Fibroblast of lung (primary cell): ENCODE data around the gene COL4A6.

Experiments
- EZH2 ChIP-seq: IDR thresholded peaks from 2 replicates; pipeline ENCODE4 v1.5.1; 2012; ENCODE audit warnings: low read length, control low read depth, mild to moderate bottlenecking; ENCODE audit errors: missing control alignments
- TF ChIP-seq, protein P1 (sequence below), 2 donors: IDR thresholded peaks in 1 of 2; conservative IDR thresholded peaks in 1 of 2; 1 replicate in 1 of 2; 2 replicates in 1 of 2; pipeline ENCODE4 v1.5.1; 2011 to 2012; ENCODE audit warnings: low read length in 2 of 2, control low read depth in 1 of 2, inconsistent platforms in 1 of 2, low read depth in 1 of 2, mild to moderate bottlenecking in 1 of 2

DNA sequence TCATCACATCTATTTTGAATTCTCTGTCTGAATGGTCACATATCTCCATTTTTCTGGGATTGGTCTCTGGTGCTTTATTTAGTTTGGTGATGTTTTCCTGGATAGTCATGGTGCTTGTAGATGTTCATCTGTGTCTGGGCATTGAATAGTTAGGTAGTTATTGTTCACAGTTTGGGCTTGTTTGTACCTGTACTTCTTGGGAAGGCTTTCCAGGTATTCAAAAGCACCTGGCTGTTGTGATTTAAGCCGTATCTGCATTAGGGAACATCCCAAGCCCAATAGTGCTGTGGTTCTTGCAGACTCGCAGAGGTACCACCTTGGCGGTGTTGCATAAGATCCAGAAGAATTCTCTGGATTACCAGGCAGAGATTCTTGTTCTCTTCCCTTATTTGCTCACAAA lies 46.0 kb upstream of the COL4A6 start:
- TF ChIP-seq, protein P1, sequence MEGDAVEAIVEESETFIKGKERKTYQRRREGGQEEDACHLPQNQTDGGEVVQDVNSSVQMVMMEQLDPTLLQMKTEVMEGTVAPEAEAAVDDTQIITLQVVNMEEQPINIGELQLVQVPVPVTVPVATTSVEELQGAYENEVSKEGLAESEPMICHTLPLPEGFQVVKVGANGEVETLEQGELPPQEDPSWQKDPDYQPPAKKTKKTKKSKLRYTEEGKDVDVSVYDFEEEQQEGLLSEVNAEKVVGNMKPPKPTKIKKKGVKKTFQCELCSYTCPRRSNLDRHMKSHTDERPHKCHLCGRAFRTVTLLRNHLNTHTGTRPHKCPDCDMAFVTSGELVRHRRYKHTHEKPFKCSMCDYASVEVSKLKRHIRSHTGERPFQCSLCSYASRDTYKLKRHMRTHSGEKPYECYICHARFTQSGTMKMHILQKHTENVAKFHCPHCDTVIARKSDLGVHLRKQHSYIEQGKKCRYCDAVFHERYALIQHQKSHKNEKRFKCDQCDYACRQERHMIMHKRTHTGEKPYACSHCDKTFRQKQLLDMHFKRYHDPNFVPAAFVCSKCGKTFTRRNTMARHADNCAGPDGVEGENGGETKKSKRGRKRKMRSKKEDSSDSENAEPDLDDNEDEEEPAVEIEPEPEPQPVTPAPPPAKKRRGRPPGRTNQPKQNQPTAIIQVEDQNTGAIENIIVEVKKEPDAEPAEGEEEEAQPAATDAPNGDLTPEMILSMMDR (conservative IDR thresholded peaks at IDR 0.05 in 1 of 2, IDR thresholded peaks at IDR 0.05 in 1 of 2; ENCODE audit: low read depth in 1 of 2, low read length in 2 of 2), result no peak
- TF ChIP-seq EZH2, result no peak
